ENCODE data around the gene WDR49. TPM values are rescaled to one million over a fixed set of nuclear protein-coding genes. Genes with fewer than 3 reads are reported as not detected.

Gene WDR49
- total RNA-seq, 1 experiment from 2014 or later: 0.34 TPM

GRCh38 chr3:167609156-167609555 is 44.6 kb downstream of the WDR49 start:
- intact Hi-C loops (cut with micrococcal nuclease): no loop called here
- BruUV-seq (replicated peaks): no TSS peak

More at GRCh38 chr3:167609156-167609555, 44.6 kb downstream of the WDR49 start:
- no peak overlapping the region for H3K4me2 ChIP-seq (ENCODE audit: low read length)
- H3K9me2 ChIP-seq (ENCODE audit: insufficient read depth): no peaks in the 10 kb centered on the region; the same call in 1 of the 2 replicates
- no peak overlapping the region for H3K27ac ChIP-seq (ENCODE audit: low read depth, low read length)
- POLR2A ChIA-PET: no interaction called here
- no peak overlapping the region for H3K9ac ChIP-seq (ENCODE audit: low read length)
- H3K4me1 ChIP-seq (ENCODE audit: control insufficient read depth in 1 of 2, insufficient read depth in 2 of 2, low read length in 2 of 2): no peaks in the 10 kb centered on the region
- RAD21 ChIA-PET (ENCODE audit: low non-redundant PET in 1 of 2, low total read pairs in 2 of 2, uncharacterized antibody in 2 of 2, unreplicated experiment in 2 of 2): no interaction called here
- ATAC-seq: no peak
- CTCF ChIA-PET: no interaction called here
- H3K79me2 ChIP-seq (ENCODE audit: insufficient read depth, low read length): no peaks in the 10 kb centered on the region
- TF ChIP-seq CTCF (IDR thresholded peaks at IDR 0.05 in 2 of 3, conservative IDR thresholded peaks at IDR 0.05 in 1 of 3; ENCODE audit: borderline replicate concordance in 1 of 3, insufficient read depth in 1 of 3, low read depth in 2 of 3, low read length in 2 of 3): no peak
- TF ChIP-seq ZFX (IDR thresholded peaks at IDR 0.05): no peak
- no peak for TF ChIP-seq SRF (IDR thresholded peaks at IDR 0.05; ENCODE audit: low read depth)
- no peak for TF ChIP-seq YY1 (IDR thresholded peaks at IDR 0.05; ENCODE audit: extremely low read depth, insufficient replicate concordance, low read depth, low read length)
- TF ChIP-seq SIN3A (IDR thresholded peaks at IDR 0.05; ENCODE audit: low read depth): no peak
- no peak for TF ChIP-seq ZNF274 (IDR thresholded peaks at IDR 0.05; ENCODE audit: low read depth, low read length)
- no peak for TF ChIP-seq EGR1 (IDR thresholded peaks at IDR 0.05; ENCODE audit: low read depth)
- no peak for TF ChIP-seq REST (IDR thresholded peaks at IDR 0.05; ENCODE audit: low read depth)
- no peak for TF ChIP-seq SP1 (IDR thresholded peaks at IDR 0.05; ENCODE audit: low read depth)
- TF ChIP-seq CEBPB (IDR thresholded peaks at IDR 0.05; ENCODE audit: low read depth): no peak
- no peak for TF ChIP-seq EZH2phosphoT487 (IDR thresholded peaks at IDR 0.05; ENCODE audit: borderline replicate concordance)
- TF ChIP-seq MAX (IDR thresholded peaks at IDR 0.05): no peak
- no peak for TF ChIP-seq JUND (IDR thresholded peaks at IDR 0.05)
- TF ChIP-seq ZBTB33 (IDR thresholded peaks at IDR 0.05; ENCODE audit: extremely low read depth, insufficient replicate concordance, low read length): no peak
- TF ChIP-seq TCF7L2 (IDR thresholded peaks at IDR 0.05; ENCODE audit: borderline replicate concordance, extremely low read depth, insufficient read depth, insufficient read length): no peak
- no peak for TF ChIP-seq RAD21 (IDR thresholded peaks at IDR 0.05; ENCODE audit: low read depth)
- TF ChIP-seq FOSL1 (IDR thresholded peaks at IDR 0.05; ENCODE audit: low read depth): no peak
- TF ChIP-seq POLR2AphosphoS5 (IDR thresholded peaks at IDR 0.05; ENCODE audit: low read depth, low read length): no peak
- TF ChIP-seq CBX3 (IDR thresholded peaks at IDR 0.05; ENCODE audit: low read depth): no peak
- TF ChIP-seq POLR2A (IDR thresholded peaks at IDR 0.05; ENCODE audit: borderline replicate concordance, extremely low read depth, insufficient read depth, insufficient read length): no peak
- H3K9me3 ChIP-seq (ENCODE audit: control insufficient read depth in 1 of 2, insufficient read depth in 1 of 2, low read depth in 1 of 2, low read length in 2 of 2): no peaks in the 10 kb centered on the region
- no peak for DNase-seq (ENCODE audit: low read depth, low spot score)
- no peak overlapping the region for H2AFZ ChIP-seq (ENCODE audit: low read depth, low read length, poor library complexity, severe bottlenecking)
- no peaks in the 10 kb centered on the region for H3K27me3 ChIP-seq (ENCODE audit: insufficient read depth, low read length)
- H3K36me3 ChIP-seq (ENCODE audit: control insufficient read depth in 1 of 2, insufficient read depth in 2 of 2, low read length in 2 of 2): no peaks in the 10 kb centered on the region
- H4K20me1 ChIP-seq (ENCODE audit: insufficient read depth): no peaks in the 10 kb centered on the region
- no peak overlapping the region for H3K4me3 ChIP-seq (replicated peaks in 1 of 2; ENCODE audit: low read depth in 1 of 2, low read length in 2 of 2)
